Retinal pigment epithelial cell (primary cell): ENCODE results near the gene SMOC1.

Source experiments
- DNase-seq: peaks from one replicate; pipeline ENCODE4 v3.0.0-alpha.2; 2010; ENCODE audit warnings: low read depth
- H3K4me3 ChIP-seq: 2 replicates; pipeline ENCODE4 v1.5.1; 2011; ENCODE audit warnings: mild to moderate bottlenecking, low read length, control low read depth, moderate library complexity
- CTCF ChIP-seq: conservative IDR thresholded peaks from 2 replicates; pipeline ENCODE4 v1.5.1; 2011; ENCODE audit warnings: low read depth, low read length, control low read depth, inconsistent platforms

The SMOC1 gene

DNA sequence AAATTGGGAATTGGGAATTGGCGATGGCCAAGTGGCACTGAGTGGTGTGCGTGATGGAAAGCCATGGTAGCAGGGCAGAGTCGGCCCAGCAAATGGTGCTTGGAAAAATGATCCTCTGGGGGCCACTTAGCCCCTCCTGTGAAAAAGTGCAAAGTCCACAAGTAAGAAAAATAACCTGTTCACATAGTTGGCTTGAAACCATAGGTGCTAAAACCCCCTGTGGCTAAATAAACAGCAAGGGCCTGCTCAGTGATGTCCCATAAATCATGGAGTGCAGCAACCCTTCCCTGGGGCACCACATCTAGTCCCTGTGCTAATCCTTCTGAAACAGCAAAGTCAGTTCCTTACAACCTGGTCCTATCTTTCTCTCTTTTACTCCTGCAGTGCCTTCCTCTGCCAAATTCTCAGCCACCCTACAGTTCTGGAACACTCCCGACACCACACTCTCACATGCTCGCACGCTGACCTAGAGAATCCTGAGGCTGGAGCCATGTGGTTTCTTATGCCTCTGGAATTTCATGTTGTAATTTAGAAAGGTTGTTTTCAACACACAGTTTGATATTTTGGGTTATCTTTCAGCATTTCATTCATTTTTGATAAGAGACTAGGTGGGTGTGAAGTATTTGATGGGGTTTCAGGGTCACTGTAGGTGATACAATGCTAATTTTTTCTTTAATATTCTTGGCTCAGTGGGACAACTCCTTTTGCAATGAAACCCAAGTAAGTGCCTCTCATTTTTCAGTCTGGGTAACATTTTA is 123.6 kb downstream of the SMOC1 start:
- DNase-seq, result no peak
- H3K4me3 ChIP-seq, result no peak overlapping the region

DNA sequence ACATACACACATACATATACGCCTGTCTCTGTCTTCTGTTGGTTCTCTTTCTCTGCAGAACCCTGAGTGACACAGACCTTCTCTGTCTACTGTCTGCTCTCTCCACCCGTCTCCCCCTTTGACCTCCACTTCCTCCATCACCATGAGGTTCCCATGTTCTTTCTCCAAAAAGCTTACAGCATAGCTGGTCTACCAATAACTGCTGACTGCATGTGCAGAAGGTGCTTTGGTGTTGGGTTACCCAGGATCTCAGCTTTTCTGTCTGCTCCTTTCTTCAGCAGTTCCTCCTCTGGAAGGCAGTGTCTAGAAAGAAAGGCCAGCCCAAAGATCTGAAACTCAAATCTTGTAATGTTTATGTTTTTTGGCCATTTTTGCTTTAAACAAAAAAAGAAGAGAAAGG is 125.6 kb downstream of the SMOC1 start:
- TF ChIP-seq CTCF, result no peak
- H3K4me3 ChIP-seq, result no peak overlapping the region
- DNase-seq, result no peak

More for the DNA sequence above, 123.6 kb downstream of the SMOC1 start:
- TF ChIP-seq CTCF, result no peak

- H3K4me3 ChIP-seq, result no peak overlapping the region
- TF ChIP-seq CTCF, result no peak
- DNase-seq, result no peak
Observed at GRCh38 chr14:70005281-70005805, 126.1 kb downstream of the SMOC1 start.

GRCh38 chr14:70006699-70007098 is 127.5 kb downstream of the SMOC1 start:
- DNase-seq, result no peak
- no peak for TF ChIP-seq CTCF
- H3K4me3 ChIP-seq, result no peak overlapping the region

DNA sequence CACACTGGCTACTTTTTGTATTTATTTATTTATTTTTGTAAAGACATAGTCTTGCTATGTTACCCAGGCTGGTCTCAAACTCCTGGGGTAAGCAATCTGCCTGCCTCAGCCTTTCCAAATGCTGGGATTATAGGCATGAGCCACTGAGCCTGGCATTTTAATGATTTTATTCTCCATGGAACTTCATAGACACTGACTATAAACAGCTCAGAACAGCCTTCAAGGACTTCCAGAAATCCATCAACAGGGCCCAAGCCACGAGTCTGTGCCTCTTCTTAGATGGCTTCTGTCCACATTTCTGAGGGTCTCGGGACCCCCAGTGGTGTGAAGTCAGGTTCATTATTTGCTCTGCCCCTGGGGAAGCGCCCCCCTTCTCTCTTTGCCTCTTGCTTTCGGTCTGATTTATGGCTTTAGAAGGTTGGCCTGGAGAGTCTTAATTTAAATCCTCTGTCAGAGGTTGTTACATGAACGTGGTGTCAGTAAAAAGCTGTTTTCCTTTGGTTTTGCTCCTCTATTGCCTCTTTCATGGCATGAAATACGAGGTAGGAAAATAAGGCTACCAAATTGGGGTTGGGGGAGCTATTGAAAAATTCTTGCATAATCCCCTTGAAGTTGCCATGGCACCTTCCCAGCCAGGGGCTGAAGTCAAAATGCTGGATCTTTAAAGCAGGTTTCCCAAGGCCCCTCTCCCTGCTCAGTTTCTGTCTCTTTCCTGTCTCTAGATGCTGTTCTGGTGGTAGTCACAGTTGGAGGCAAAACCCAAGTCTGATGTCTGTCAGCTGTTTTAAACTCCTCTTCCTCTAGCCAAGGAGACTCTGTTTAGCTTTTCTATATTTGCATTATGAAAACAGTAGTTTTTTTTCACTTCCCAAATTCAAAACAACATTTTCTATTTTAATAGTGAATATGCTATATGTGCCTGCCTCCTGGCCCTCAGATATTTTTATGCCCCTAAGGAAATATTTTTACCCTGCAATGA is 129.4 kb downstream of the SMOC1 start:
- H3K4me3 ChIP-seq, result no peak overlapping the region
- TF ChIP-seq CTCF, result no peak
- no peak for DNase-seq

- TF ChIP-seq CTCF, result no peak
- H3K4me3 ChIP-seq, result no peak overlapping the region
- no peak for DNase-seq
Observed at GRCh38 chr14:70009961-70010360, 130.7 kb downstream of the SMOC1 start.
